NCI-H345 treated with DMSO at 0.1 percent for 48 hours (cell line): ENCODE results near the gene ZNF367.
"Not testable (repeated sequence)": the region's sequence is repeated elsewhere in the genome, so short reads cannot be mapped to it uniquely, and the experiment has no call there.

Experiments
- DNase-seq: peaks from one replicate; lab custom pipeline; 2025; ENCODE audit not compliant: unreplicated experiment; lab: John Stamatoyannopoulos, UW

Gene ZNF367

DNA sequence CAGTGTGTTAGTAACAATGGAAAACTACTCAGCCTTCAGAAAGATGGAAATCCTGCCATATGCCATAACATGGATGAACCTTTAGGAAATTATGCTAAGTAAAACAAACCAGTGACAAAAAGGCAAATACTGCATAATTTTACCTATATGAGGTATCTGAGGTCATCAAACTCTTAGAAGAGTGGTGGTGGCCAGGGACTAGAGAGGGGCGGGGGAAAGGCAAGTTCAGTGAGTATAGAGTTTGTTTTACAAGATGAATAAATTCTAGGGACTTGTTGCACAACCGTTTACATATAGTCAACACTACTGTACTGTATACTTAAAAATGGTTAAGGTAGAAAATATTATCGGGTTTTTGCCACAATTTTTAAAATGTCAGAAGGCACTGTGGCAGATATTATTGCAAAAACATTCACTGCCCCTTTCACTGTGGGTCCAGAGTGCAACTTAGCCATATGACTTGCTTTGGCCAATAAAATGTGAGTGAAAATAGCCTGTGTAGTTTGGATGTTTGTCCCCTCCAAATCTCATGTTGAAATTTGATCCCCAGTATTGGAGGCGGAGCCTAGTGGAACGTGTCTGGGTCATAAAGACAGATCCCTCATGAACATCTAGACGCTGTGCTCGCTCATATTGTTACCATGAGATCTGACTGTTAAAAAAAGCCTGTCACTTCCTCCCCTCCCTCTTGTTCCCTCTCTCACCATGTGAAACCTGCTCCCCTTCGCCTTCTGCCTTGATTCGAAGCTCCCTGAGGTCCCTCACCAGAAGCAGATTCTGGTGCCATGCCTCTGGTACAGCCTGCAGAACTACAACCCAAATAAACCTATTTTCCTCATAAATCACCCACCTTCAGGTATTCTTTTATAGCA lies 9.5 kb downstream of the ZNF367 start:
- DNase-seq = no peak

DNA sequence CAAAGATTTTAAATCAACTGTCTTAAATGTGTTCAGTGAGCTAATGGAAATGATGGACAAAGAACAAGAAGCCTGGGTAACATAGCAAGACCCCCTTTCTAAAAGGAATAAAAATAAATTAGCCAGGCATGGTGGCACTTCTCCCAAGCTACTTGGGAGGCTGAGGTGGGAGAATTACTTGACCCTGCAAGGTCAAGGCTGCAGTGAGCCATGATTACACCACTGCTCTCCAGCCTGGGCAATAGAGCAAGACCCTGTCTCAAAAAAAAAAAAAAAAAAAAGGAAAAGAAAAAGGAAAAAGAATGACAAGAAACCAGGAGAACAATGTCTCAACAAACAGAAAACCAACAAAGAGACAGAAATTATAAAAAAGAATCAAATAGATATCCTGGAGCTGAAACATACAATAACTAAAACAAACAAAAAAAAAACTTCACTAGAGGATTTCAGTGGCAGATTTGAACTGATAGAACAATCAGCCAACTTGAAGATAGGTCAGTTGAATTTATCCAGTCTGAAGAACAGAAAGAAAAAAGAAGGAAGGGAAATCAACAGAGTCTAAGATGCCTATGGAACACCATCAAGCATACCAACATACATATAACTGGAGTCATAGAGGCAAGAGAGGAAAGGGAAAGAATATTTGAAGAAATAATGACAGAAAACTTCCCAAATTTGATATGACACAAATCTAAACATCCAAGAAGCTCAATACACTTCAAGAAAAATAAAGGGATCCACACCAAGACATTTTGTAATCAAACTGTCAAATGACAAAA lies 17.8 kb downstream of the ZNF367 start:
- DNase-seq = no peak

DNA sequence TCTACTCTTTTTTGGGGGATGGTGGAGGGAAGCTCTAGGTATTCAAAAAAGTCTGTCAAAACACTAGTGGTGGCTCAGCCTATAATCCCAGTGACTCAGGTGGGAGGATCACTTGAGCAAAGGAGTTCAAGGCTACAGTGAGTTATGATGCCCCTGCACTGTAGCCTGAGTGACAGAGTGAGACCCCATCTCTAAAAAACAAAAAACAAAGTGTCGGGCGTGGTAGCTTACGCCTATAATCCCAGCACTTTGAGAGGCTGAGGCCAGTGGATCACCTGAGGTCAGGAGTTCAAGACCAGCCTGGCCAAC lies 18.9 kb downstream of the ZNF367 start:
- DNase-seq = no peak

DNA sequence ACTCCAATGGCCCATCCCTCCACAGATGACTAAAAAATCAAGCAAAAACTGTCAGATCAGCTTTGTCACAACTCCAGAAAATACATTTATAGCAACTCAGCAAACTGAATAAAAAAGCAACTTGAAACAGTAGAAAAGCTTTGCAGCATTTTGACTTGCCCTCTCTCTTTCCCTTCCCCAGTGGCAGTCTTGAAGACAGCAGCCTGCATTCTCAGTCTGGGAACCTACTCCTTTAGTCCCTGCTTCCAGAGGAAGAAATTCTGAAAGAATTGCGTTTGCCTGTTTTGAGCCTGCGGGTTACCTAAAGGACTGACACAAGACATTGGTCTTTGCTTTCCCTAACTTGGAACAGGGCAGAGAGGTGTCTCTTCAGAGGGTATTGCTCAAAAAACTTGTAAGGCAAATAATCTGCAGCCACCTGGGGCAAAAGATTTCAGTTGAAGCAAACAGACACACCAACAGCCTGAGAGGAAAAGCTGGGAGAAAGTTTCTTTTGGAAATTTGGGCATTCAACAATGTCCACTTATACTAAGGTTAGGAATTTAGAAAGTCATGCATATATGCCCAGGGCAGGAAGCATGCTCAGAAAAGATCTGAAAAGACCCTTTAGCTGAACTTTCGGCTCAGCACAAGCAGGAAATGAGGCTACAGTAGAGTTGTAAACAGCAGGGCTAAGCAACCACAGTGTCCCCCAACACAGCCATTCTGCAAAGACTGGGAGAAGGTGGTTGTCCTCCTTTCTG lies 19.4 kb downstream of the ZNF367 start:
- no peak for DNase-seq

DNA sequence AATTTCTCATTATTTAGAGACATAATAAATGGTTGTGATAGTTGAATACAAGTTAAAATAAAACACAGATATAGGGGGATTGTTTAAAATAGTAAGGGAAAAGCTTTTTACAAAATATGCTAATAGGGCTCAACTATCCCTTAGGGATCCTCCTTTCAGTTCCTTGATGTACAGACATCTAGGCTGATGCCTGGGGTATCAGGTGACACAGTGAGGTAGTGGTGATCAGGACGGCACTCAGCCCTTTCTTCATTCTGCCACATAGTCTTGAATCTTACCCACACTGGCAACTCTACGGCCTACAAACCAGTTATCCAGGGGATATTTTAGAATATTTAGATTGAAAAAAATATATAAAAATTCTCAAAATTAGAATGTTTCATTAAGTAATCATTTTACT lies 22.2 kb downstream of the ZNF367 start:
- no peak for DNase-seq

DNA sequence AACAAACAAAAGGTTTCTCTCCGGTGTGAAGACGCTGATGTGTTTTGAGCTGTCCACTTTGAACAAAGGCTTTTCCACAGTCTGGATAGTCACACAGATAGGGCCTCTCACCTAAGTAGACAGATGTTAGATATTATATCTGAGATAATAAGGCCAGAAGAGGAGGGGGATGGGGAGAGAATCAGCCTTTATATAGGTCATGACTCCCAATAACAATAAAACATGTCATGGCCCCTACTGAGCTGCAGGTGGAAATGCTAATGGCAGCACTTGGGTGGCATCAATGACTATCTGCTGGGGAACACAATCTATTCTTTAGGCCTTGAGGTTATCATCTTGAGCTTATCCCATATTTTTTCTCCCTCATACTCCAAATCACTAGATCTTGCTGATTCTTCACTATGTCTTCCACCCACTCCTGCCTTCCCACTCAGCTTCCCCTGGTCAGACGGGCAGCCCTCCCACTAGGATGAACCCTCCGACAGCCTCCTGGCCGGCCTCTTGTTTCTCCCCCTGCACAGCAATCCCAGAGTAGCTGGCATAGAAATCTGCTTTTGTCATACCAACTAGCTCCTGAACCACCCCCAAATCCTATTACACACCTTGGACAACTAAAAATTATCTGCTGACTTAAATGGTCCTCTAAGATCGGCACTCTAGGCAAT lies 23.2 kb downstream of the ZNF367 start:
- no peak for DNase-seq

DNA sequence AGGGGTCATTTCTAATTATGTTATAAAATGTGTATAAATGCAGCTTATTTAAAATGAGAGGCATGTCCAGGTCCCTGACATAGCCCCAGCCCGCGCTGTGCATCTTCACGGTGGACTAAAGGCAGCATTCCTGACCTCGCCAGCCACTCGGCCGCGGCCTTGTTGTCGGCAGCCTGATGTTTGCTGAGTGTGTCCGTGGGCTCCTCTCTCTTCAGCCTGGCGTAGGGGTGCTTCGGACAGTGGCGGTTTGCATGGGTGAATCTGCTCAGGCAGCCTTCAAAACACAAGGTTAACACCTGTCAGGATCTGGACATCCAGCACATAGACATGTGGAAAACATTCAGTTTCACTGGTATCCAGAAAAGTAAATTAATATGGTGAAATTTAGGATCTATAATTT lies 25.9 kb downstream of the ZNF367 start:
- DNase-seq = no peak

DNA sequence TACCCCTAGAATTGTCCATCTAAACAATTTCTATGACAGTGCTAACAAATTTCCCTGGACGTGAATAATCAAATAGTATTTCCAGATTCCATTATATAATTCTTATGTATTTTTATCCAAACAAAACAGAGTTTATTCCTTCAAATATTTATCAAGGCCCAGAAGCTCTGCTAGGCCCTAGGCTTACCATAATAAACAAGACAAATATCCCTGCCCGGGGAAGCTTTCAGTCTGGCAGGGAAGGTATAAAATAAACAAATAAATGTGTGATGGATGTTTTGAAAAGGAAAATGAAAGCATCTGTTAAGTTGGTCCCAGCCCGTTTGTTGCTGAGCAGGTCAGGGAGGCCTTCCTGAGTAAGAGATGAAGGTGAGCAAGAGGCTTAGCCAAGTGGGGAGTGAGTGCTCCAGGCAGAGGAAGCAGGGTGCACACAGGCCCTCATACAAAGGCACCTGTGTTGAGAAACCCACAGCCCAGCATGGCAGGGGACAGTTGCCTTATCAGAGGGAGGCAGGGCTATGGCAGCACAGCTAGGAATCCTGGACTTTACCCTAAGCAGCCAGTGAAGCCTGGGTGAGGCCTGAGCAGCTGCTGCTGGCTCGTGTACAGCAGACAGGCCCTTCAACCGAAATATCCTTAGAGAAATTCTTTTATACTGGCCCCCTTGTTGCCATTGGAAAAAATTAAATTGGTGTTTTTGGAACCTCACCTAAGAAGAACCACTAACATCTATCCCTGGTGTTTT lies 27.0 kb downstream of the ZNF367 start:
- no peak for DNase-seq

DNA sequence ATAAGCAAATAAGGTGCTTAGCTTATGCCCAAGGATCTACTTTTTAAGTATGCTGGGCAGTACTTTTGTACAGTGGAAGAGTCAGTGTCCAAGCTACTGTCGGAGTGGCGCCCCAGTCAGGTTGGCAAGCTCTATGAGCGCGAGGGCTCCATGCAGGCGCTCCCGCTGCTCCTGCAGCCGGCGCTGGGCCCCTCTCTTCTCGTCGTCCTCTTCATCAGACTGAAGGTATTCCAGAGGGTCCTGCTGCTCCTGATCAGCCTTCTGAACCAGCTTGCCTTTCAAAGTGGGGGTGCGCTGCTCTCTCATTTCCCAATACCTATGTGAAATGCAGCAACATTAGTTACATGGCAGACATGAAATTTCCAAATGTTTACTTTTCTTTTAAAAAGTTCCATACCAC lies 30.0 kb downstream of the ZNF367 start:
- DNase-seq = no peak

DNA sequence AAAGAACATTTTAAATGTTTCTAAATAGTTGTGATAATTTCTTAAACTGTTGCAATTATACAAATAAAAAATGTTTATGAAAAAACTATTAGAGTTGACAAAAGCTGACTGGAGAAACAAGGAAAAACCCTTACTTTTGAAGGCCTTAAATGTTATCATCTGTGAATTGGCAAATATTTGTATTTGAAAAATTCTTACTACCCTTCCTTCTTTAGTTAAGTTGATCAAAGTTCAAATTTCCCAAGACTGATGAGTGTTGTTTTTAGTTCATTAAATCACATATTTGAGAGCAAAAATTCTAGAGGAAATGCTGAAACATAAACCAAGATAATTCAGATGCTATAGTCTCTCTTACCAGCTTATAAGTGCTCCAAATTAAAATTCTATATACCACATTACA lies 32.0 kb downstream of the ZNF367 start:
- no peak for DNase-seq

DNA sequence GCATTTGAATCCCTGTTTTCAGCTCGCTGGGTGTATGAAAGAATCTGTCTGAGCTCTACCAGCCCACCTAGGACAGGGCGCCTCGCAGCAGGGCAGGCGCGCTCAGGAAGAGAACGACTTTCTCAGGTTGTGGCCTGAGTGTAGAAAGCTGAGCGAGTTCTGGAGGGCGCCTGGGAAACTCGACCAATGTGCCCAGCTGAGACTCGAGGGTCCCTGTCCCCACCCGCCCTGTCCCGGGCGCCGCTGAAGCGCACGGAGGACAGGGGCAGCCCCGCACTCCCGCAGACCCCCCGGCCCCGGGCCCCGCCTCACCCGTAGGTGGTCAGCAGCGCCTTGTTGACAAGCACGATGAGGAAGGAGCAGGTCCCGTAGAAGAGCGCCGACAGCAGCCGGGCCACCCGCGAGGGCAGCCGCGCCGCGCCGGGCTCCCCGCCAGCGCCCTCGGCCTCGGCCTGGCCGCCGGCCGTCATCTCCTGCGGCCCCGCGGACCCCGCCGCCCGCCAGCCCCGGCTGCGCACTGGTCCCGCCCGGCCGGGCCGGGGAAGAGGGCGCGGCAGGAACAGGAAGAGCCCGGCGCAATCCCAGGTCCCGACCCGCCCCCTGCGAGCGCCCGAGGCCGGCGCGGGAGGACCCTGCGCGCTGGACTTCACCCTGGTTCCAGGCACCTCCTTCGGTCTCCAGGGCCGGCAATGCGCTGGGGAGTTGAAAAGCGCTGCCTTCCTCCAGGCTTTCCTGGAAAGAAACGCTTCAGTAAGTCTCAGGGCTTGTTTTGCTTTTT lies 34.8 kb downstream of the ZNF367 start, which contains the start of gene SLC35D2:
Gene SLC35D2, minus strand, starts transcription at position 547 of the 778 bp plus-strand sequence. Its CDS starts 77 bp downstream, at position 470.
- DNase-seq = no peak

DNA sequence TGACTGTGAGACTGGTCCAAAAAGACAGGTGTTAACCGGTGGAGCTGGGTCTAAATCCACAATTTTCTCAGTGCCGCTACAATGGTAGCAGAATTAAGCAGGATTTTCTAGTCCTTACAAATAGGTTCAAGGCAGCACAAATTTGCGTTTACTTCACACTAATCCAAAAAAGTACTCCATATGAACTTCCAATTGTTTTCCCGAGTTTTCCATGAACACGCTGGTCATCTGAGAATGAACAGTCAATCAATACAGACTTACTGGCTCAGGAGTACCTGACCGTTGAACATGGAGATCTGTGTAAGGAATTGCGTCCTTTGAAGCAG lies 35.4 kb downstream of the ZNF367 start:
- DNase-seq = no peak

DNA sequence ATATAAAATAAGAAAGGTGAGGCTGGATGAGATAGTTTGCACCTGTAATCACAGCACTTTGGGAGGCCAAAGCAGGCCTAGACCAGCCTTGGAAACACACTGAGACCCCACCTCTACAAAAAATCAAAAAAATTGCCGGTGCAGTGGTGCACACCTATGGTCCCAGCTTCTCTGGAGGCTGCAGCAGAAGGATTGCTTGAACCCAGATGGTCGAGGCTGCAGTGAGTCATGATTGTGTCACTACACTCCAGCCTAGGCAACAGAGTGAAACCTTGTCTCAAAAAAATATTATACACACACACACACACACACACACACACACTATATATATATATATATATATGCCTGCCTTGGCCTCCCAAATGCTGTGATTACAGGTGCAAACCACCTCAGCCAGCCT lies 36.0 kb downstream of the ZNF367 start:
- DNase-seq = no peak

DNA sequence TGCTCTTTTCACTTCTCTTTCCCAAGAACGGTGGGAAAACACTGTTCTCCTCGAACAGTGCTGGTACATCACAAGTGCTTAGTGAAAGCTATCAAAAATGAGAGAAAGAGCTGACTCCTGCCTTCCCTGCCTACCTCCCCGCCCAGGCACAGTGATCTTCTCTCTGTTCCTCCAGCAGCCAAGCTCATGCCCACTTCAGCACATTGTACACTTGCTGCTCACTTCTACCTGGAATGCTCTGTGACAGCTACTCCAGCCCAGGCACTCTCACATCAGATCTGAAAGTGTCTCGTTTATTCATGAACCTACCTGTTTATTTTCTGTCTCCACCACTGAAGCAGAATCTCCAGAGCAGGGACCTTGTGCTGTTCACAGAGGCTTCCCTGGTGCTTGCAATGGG lies 36.5 kb downstream of the ZNF367 start:
- no peak for DNase-seq

DNA sequence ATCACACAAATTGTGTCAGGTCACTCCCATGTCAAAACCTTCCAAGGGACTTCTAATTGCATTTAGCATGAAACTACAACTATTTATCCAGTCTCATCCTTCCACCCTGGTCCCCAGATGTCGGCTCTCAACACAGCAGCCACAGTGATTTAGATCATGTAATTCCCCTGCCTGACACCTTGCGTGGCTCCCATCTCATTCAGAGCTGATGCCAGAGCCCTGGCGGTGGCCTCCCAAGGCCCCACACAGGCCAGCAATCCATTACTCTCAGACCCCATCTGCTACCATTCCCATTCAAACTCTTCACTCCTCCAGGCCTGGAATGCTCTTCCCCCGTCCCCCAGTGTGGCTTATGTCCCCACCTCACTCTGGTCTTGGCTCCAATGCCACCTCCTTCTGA lies 37.0 kb downstream of the ZNF367 start:
- no peak for DNase-seq

DNA sequence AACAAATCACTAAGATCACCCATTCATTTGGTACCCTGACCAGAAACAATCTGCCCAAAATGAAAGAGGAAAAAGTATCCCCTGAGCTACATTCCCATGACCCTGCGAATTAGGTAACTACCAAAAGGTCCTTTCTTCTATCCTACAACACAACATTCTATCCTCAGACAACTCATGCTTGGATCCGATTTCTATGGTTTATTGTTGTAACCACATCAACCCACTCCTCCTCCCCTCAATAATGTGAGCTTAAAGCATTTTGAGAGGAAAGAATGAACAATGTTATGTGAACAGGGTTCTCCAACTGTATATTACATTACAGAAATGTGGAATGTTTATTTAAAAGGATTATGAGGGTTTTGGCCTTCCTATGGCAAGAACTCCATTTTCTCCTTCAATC lies 38.7 kb downstream of the ZNF367 start:
- DNase-seq = no peak

DNA sequence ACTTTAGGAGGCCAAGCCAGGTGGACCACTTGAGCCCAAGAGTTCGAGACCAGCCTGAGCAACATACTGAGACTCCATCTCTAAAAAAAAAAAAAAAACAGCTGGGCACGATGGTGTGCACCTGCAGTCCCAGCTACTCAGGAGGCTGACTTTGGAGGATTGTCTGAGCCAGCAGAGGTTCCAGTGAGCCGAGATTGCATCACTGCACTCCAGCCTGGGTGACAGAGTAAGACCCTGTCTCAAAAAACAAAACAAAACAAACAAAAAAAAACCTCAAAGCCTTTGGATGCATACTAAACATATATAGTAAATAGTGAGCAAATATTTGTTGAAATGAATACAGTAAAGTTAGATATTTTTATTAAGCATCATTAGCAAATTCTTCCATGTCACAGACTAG lies 40.0 kb downstream of the ZNF367 start:
- no peak for DNase-seq

DNA sequence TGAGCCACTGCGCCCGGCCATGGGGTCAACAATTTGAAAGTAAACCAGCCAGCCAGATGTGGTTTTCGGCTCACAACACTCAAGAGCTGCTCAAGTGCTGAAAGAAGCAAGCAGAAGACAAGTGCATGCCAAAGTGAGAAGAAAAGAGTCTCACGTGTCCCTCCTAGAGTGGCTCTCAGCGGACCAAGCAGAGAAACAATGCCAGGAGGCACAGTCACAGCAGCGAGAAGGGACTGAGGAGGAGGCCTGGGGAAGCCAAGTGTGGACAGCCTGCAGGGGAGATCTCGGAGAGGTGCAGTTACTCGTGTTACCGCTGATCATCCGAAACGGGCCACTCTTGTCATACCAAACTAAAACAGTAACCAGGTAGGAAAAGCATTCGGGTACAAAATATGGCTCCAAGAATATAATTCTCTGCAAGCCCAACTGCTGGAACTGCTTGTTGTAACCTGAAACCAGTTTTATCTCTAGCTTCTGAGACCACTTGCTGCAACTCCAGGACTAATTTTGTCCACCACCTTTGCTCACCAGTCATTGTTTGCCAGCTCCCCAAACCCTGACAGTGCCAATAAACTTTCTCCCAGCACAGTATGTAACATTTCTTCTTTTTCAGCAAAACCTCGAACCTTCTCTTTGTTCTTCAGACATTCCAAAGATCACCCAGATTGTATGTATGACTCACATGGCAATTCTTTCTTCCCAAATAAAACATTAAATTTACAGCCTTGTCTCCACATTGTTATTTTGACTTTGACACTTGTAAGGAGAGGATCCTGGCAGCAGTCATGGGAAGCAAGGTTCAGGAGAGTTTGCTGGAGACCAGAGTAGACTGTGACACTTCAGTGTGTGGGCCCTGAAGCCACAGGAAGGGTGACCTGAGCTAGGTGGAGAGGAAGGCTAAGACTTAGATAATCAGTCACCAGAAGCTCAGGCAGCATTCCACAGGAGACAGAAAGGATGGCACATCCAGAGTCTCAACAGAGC lies 41.0 kb downstream of the ZNF367 start:
- no peak for DNase-seq

DNA sequence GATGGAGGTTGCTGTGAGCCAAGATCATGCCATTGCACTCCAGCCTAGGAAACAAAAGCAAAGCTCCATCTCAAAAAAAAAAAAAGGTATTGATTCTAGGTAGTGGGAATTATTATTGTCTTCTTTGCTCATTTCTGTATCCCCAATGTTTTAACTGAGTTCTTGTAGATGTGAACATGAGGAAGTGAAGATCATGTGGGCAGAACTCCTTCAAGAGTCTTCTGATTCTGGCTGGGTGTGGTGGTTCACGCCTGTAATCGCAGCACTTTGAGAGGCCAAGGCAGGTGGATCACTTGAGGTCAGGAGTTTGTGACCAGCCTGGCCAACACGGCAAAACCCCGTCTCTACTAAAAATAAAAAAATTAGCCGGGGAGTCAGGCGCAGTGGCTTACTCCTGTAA lies 42.7 kb downstream of the ZNF367 start:
- DNase-seq = not testable (repeated sequence)
